A204.1 (cell line): ENCODE results near the gene IL1R2.

Source experiments
- FAIRE-seq: peaks from 2 replicates; lab custom pipeline; 2012; peaks lifted over from hg19 to GRCh38; lab: Jason Lieb, UNC

Gene IL1R2

GRCh38 chr2:102022884-102023539, 31.3 kb downstream of the IL1R2 start:
- no peak for FAIRE-seq

- no peak for FAIRE-seq
Measured at GRCh38 chr2:102024410-102024809, 32.6 kb downstream of the IL1R2 start.

GRCh38 chr2:102025016-102025501, 33.3 kb downstream of the IL1R2 start:
- no peak for FAIRE-seq

GRCh38 chr2:102025583-102026267, 34.0 kb downstream of the IL1R2 start:
- FAIRE-seq = no peak

GRCh38 chr2:102027036-102027980, 35.5 kb downstream of the IL1R2 start:
- no peak for FAIRE-seq

- no peak for FAIRE-seq
Measured at GRCh38 chr2:102028470-102028869, 36.7 kb downstream of the IL1R2 start.

- FAIRE-seq = no peak
Measured at GRCh38 chr2:102029405-102029804, 37.6 kb downstream of the IL1R2 start.

GRCh38 chr2:102029952-102030351, 38.2 kb downstream of the IL1R2 start:
- no peak for FAIRE-seq

GRCh38 chr2:102030502-102030854, 38.7 kb downstream of the IL1R2 start:
- FAIRE-seq = no peak

- FAIRE-seq = no peak
Measured at GRCh38 chr2:102030855-102031527, 39.2 kb downstream of the IL1R2 start.

GRCh38 chr2:102032368-102033030, 40.7 kb downstream of the IL1R2 start:
- no peak for FAIRE-seq

- FAIRE-seq = no peak
Measured at GRCh38 chr2:102033031-102033749, 41.4 kb downstream of the IL1R2 start.

GRCh38 chr2:102033750-102034682, 42.3 kb downstream of the IL1R2 start:
- no peak for FAIRE-seq

- FAIRE-seq = no peak
Measured at GRCh38 chr2:102034683-102035548, 43.2 kb downstream of the IL1R2 start.

GRCh38 chr2:102037681-102038080, 45.9 kb downstream of the IL1R2 start:
- FAIRE-seq = no peak

GRCh38 chr2:102040229-102040628, 48.5 kb downstream of the IL1R2 start:
- no peak for FAIRE-seq

GRCh38 chr2:102041351-102041750, 49.6 kb downstream of the IL1R2 start:
- FAIRE-seq = no peak

GRCh38 chr2:102042196-102043081, 50.7 kb downstream of the IL1R2 start:
- FAIRE-seq = no peak
